ENCODE results near the gene LRRC8A.

Gene LRRC8A

GRCh38 chr9:128911529-128912035 is 29.6 kb downstream of the LRRC8A start:
- Histone ChIP-seq H3K36me3 (ENCODE audit: control insufficient read depth in 2 of 2, insufficient read depth in 2 of 2, low read length in 2 of 2) (peaks cover 32 to 39% of the 10 kb centered on the region in 2 donors), H3K4me3 (ENCODE audit: low read length in 2 of 2) (no peak overlapping the region), H3K9ac (ENCODE audit: low read depth in 1 of 2, low read length in 2 of 2) (peak overlapping the region in 1 of 2 donors; percentile 31), H3K27me3 (ENCODE audit: control insufficient read depth in 2 of 2, insufficient read depth in 2 of 2, low read length in 2 of 2) (no peaks in the 10 kb centered on the region), H3K27ac (ENCODE audit: low read depth in 2 of 2, low read length in 2 of 2) (peak overlapping the region; percentile 43 to 59), H3K9me3 (ENCODE audit: control insufficient read depth in 2 of 2, low read length in 2 of 2) (no peaks in the 10 kb centered on the region), H3K4me1 (ENCODE audit: control insufficient read depth in 2 of 2, insufficient read depth in 2 of 2, low read length in 2 of 2) (peaks cover under 1 to 11% of the 10 kb centered on the region in 2 donors)

- Histone ChIP-seq H3K4me3 (ENCODE audit: low read length in 2 of 2) (no peak overlapping the region), H3K4me1 (ENCODE audit: control insufficient read depth in 2 of 2, insufficient read depth in 2 of 2, low read length in 2 of 2) (peaks cover 2 to 13% of the 10 kb centered on the region in 2 donors), H3K9ac (ENCODE audit: low read depth in 1 of 2, low read length in 2 of 2) (no peak overlapping the region), H3K27me3 (ENCODE audit: control insufficient read depth in 2 of 2, insufficient read depth in 2 of 2, low read length in 2 of 2) (no peaks in the 10 kb centered on the region), H3K9me3 (ENCODE audit: control insufficient read depth in 2 of 2, low read length in 2 of 2) (no peaks in the 10 kb centered on the region), H3K36me3 (ENCODE audit: control insufficient read depth in 2 of 2, insufficient read depth in 2 of 2, low read length in 2 of 2) (peaks cover 31 to 37% of the 10 kb centered on the region in 2 donors), H3K27ac (ENCODE audit: low read depth in 2 of 2, low read length in 2 of 2) (peak overlapping the region in 1 of 2 donors; percentile 59)
These were observed 30.4 kb downstream of the LRRC8A start for GRCh38 chr9:128912270-128912853.

GRCh38 chr9:128913048-128913900 is 31.3 kb downstream of the LRRC8A start:
- Histone ChIP-seq H3K9me3 (ENCODE audit: control insufficient read depth in 2 of 2, low read length in 2 of 2) (no peaks in the 10 kb centered on the region), H3K27ac (ENCODE audit: low read depth in 2 of 2, low read length in 2 of 2) (peak overlapping the region; percentile 15 to 28), H3K27me3 (ENCODE audit: control insufficient read depth in 2 of 2, insufficient read depth in 2 of 2, low read length in 2 of 2) (no peaks in the 10 kb centered on the region), H3K4me3 (ENCODE audit: low read length in 2 of 2) (no peak overlapping the region), H3K4me1 (ENCODE audit: control insufficient read depth in 2 of 2, insufficient read depth in 2 of 2, low read length in 2 of 2) (peaks cover 2 to 13% of the 10 kb centered on the region in 2 donors), H3K36me3 (ENCODE audit: control insufficient read depth in 2 of 2, insufficient read depth in 2 of 2, low read length in 2 of 2) (peaks cover 26 to 28% of the 10 kb centered on the region in 2 donors), H3K9ac (ENCODE audit: low read depth in 1 of 2, low read length in 2 of 2) (no peak overlapping the region)

GRCh38 chr9:128913995-128914772 is 32.3 kb downstream of the LRRC8A start:
- Histone ChIP-seq H3K4me1 (ENCODE audit: control insufficient read depth in 2 of 2, insufficient read depth in 2 of 2, low read length in 2 of 2) (peaks cover 2 to 13% of the 10 kb centered on the region in 2 donors), H3K9ac (ENCODE audit: low read depth in 1 of 2, low read length in 2 of 2) (no peak overlapping the region), H3K27ac (ENCODE audit: low read depth in 2 of 2, low read length in 2 of 2) (no peak overlapping the region), H3K36me3 (ENCODE audit: control insufficient read depth in 2 of 2, insufficient read depth in 2 of 2, low read length in 2 of 2) (peaks cover 18 to 19% of the 10 kb centered on the region in 2 donors), H3K4me3 (ENCODE audit: low read length in 2 of 2) (no peak overlapping the region), H3K9me3 (ENCODE audit: control insufficient read depth in 2 of 2, low read length in 2 of 2) (no peaks in the 10 kb centered on the region), H3K27me3 (ENCODE audit: control insufficient read depth in 2 of 2, insufficient read depth in 2 of 2, low read length in 2 of 2) (no peaks in the 10 kb centered on the region)

GRCh38 chr9:128916204-128916603 is 34.3 kb downstream of the LRRC8A start:
- Histone ChIP-seq H3K27ac (ENCODE audit: low read depth in 2 of 2, low read length in 2 of 2) (peak overlapping the region; percentile 48 to 73), H3K4me3 (ENCODE audit: low read length in 2 of 2) (no peak overlapping the region), H3K27me3 (ENCODE audit: control insufficient read depth in 2 of 2, insufficient read depth in 2 of 2, low read length in 2 of 2) (no peaks in the 10 kb centered on the region), H3K36me3 (ENCODE audit: control insufficient read depth in 2 of 2, insufficient read depth in 2 of 2, low read length in 2 of 2) (peaks cover 10 to 11% of the 10 kb centered on the region in 2 donors), H3K9ac (ENCODE audit: low read depth in 1 of 2, low read length in 2 of 2) (no peak overlapping the region), H3K4me1 (ENCODE audit: control insufficient read depth in 2 of 2, insufficient read depth in 2 of 2, low read length in 2 of 2) (peaks cover 2 to 13% of the 10 kb centered on the region in 2 donors), H3K9me3 (ENCODE audit: control insufficient read depth in 2 of 2, low read length in 2 of 2) (no peaks in the 10 kb centered on the region)

GRCh38 chr9:128916745-128917144 is 34.8 kb downstream of the LRRC8A start:
- H3K4me3 ChIP-seq (ENCODE audit: low read length in 2 of 2): no peak overlapping the region
- peak overlapping the region; percentile 48 to 73 for H3K27ac ChIP-seq (ENCODE audit: low read depth in 2 of 2, low read length in 2 of 2)
- H3K9ac ChIP-seq (ENCODE audit: low read depth in 1 of 2, low read length in 2 of 2): peak overlapping the region in 1 of 2 donors; percentile 35
- H3K4me1 ChIP-seq (ENCODE audit: control insufficient read depth in 2 of 2, insufficient read depth in 2 of 2, low read length in 2 of 2): peaks cover 2 to 12% of the 10 kb centered on the region in 2 donors
- no peaks in the 10 kb centered on the region for H3K27me3 ChIP-seq (ENCODE audit: control insufficient read depth in 2 of 2, insufficient read depth in 2 of 2, low read length in 2 of 2)
- H3K9me3 ChIP-seq (ENCODE audit: control insufficient read depth in 2 of 2, low read length in 2 of 2): no peaks in the 10 kb centered on the region
- H3K36me3 ChIP-seq (ENCODE audit: control insufficient read depth in 2 of 2, insufficient read depth in 2 of 2, low read length in 2 of 2): peaks cover 10 to 11% of the 10 kb centered on the region in 2 donors

GRCh38 chr9:128917151-128917849 is 35.4 kb downstream of the LRRC8A start:
- Histone ChIP-seq H3K27me3 (ENCODE audit: control insufficient read depth in 2 of 2, insufficient read depth in 2 of 2, low read length in 2 of 2) (no peaks in the 10 kb centered on the region), H3K9ac (ENCODE audit: low read depth in 1 of 2, low read length in 2 of 2) (no peak overlapping the region), H3K4me1 (ENCODE audit: control insufficient read depth in 2 of 2, insufficient read depth in 2 of 2, low read length in 2 of 2) (peaks cover 2 to 8% of the 10 kb centered on the region in 2 donors), H3K27ac (ENCODE audit: low read depth in 2 of 2, low read length in 2 of 2) (peak overlapping the region; percentile 18 to 44), H3K36me3 (ENCODE audit: control insufficient read depth in 2 of 2, insufficient read depth in 2 of 2, low read length in 2 of 2) (peaks cover 10 to 11% of the 10 kb centered on the region in 2 donors), H3K4me3 (ENCODE audit: low read length in 2 of 2) (no peak overlapping the region), H3K9me3 (ENCODE audit: control insufficient read depth in 2 of 2, low read length in 2 of 2) (no peaks in the 10 kb centered on the region)

GRCh38 chr9:128918921-128919320 is 37.0 kb downstream of the LRRC8A start:
- H3K4me1 ChIP-seq (ENCODE audit: control insufficient read depth in 2 of 2, insufficient read depth in 2 of 2, low read length in 2 of 2): peaks cover 2 to 4% of the 10 kb centered on the region in 2 donors
- no peak overlapping the region for H3K27ac ChIP-seq (ENCODE audit: low read depth in 2 of 2, low read length in 2 of 2)
- H3K4me3 ChIP-seq (ENCODE audit: low read length in 2 of 2): no peak overlapping the region
- no peak overlapping the region for H3K9ac ChIP-seq (ENCODE audit: low read depth in 1 of 2, low read length in 2 of 2)
- peaks cover 8 to 10% of the 10 kb centered on the region in 2 donors for H3K36me3 ChIP-seq (ENCODE audit: control insufficient read depth in 2 of 2, insufficient read depth in 2 of 2, low read length in 2 of 2)
- H3K9me3 ChIP-seq (ENCODE audit: control insufficient read depth in 2 of 2, low read length in 2 of 2): no peaks in the 10 kb centered on the region
- no peaks in the 10 kb centered on the region for H3K27me3 ChIP-seq (ENCODE audit: control insufficient read depth in 2 of 2, insufficient read depth in 2 of 2, low read length in 2 of 2)

- peaks cover 2 to 4% of the 10 kb centered on the region in 2 donors for H3K4me1 ChIP-seq (ENCODE audit: control insufficient read depth in 2 of 2, insufficient read depth in 2 of 2, low read length in 2 of 2)
- no peak overlapping the region for H3K27ac ChIP-seq (ENCODE audit: low read depth in 2 of 2, low read length in 2 of 2)
- peaks cover 8 to 10% of the 10 kb centered on the region in 2 donors for H3K36me3 ChIP-seq (ENCODE audit: control insufficient read depth in 2 of 2, insufficient read depth in 2 of 2, low read length in 2 of 2)
- H3K27me3 ChIP-seq (ENCODE audit: control insufficient read depth in 2 of 2, insufficient read depth in 2 of 2, low read length in 2 of 2): no peaks in the 10 kb centered on the region
- H3K9me3 ChIP-seq (ENCODE audit: control insufficient read depth in 2 of 2, low read length in 2 of 2): no peaks in the 10 kb centered on the region
- H3K4me3 ChIP-seq (ENCODE audit: low read length in 2 of 2): no peak overlapping the region
- no peak overlapping the region for H3K9ac ChIP-seq (ENCODE audit: low read depth in 1 of 2, low read length in 2 of 2)
These were observed 37.6 kb downstream of the LRRC8A start for GRCh38 chr9:128919402-128920089.
